ENCODE measurements around the gene CRIM1.

CRIM1 gene

DNA sequence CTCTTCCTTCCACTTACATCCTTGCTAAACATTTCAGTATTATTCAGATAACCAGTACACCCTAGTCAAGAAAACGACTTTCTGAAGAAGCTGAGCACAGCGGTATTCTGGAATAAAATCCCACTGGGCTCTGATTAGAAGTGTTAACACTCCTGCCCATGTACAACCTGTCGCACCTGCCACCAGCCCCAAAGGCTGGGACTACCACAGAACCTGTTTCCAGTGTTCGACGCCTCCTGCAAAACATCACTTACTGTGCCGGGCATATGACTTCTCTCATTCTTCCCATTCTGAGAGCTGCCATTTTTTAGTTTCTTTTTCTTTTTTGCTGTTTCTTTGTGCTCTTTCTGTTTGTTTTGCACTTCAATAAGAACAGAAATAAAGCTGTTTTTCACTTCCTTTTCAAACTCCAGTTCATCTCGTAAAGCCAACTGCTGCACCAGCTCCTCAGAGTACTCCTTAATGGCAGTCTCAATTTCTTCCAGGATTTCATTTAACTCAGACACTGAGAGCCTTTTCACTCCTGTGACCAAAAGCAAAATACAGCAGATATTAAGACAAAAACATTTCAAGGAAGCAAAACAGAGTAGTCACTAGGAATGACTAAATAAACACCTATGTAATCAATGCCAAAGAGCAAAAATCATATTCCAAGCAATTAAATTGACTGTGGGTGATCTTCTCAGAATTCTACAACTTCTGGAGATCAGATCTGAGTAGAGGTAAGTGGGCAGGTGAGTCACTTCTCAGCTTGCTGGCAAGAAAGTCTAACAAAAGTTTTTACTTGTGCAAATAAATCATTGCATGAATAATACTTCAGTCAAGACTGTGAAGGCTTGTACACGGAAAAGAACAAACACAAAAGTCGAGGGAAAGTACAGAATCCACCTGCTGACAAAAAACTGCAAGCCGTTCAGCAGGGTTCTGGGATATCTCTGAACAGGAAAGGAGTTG is 223.0 kb downstream of the CRIM1 start:
- DNase-seq (ENCODE audit: low read depth in 2 of 2), result no peak

DNA sequence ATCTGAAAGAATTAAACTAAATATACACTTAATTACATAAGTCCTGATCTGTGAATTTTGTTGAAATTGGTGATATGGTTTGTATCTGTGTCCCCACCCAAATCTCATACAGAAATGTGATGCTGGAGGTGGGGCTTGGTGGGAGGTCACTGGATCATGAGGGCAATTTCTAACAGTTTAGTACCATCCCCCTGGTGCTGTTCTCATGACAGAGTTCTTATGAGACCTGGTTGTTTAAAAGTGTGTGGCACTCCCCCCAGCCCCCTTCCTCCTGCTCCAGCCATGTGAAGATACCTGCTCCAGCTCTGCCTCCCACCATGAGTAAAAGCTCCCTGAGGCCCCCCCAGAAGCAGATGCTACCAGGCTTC is 223.7 kb downstream of the CRIM1 start:
- DNase-seq (ENCODE audit: low read depth in 2 of 2), result no peak

DNA sequence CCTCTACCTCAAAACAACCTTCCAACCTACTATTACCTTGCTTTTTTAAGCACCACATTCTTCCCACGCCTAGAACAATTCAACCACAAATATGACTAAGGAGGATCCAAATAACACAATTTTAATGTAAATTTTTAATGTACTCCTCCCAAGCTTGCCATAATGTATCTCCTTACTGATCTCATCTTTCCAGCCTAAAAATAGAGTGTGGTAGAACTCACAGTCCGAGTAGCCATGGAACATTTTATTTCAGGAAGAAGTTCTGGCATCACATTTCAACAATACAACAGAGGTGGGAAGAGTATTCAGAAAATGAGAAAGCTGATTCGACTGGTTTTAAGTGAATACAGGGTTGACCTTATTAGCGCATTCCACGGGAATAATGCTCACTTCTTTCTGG is 227.0 kb downstream of the CRIM1 start:
- no peak for DNase-seq (ENCODE audit: low read depth in 2 of 2)

GRCh38 chr2:36582951-36583350 is 227.4 kb downstream of the CRIM1 start:
- DNase-seq (ENCODE audit: low read depth in 2 of 2), result no peak

DNA sequence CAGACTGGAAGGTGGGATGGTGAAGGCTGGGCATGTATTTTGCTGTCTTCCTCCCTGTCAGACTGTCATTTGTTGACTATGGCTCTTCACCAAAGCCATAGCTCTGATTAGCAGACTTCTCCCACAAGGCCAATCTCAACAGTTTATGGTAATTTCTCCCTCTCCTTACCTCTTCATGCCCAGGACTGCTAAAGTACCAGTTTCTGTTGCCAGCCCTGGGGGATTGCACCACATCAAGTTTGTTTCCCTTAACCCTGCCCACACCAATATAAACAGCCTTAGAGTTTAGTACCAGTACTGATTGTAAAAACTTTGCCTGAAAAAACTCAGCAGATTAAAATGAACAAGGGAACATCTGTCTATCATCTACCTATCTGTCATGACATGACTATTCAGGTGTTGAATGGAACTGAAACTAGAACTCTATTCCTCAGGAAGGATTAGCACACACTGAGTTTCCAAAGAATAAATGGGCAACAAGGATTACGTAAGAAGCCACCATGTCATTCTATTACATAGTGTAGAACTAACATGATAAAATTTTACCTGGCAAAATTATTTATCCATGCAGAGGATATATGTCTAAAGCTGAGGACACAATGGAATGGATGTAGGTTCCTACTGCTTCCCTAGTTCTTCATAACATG is 228.7 kb downstream of the CRIM1 start:
- DNase-seq (ENCODE audit: low read depth in 2 of 2), result no peak

DNA sequence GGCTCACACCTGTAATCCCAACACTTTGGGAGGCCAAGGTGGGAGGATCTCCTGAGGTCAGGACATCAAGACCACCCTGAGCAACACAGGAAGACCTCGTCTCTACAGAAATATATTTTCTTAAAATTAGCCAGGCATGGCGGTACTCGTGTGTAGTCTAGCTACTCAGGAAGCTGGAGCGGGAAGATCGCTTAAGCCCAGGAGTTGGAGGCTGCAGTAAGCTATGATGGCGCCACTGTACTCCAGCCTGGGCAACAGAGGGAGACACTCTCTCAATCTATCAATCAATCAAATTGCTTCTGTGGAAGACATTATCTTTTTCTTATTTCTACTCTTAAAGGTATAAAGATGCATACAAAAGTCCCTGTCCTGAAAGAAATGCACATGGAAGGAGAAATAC is 231.1 kb downstream of the CRIM1 start:
- no peak for DNase-seq (ENCODE audit: low read depth in 2 of 2)

DNA sequence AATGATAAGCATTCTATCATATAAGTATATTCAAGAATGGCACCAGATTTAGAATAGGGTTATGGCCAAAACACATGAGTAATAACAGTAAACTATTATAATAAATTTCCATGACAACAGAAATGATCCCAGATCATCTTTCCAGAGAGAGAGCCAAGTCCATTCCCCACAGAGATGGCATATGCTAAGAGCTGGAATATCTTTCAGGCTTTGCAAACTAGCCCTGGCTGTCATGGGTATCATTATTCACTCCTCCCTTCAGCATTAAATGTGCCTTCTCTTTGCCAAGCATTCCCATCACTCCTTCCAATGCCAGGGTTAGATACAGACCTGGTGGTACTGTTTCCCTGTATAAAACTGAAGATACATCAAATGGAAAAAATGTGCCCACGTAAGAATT is 231.5 kb downstream of the CRIM1 start:
- DNase-seq (ENCODE audit: low read depth in 2 of 2), result no peak

DNA sequence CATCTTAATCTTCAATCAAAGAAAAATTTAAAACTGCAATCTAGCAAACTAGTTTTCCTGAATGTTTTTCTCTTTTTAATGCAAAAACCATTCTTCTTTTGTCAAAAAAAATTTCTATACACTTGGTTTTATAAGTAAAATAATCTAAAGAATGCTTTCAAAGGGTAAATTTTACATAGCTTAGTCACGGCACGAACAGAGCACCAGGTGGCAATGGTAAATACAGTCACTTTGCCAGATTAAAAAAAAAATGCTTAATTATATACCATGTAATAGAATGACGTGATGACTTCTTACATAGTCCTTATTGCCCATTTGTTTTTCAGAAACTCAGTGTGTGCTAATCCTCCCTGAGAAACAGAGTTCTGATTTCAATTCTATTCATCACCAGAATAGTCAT is 232.0 kb downstream of the CRIM1 start:
- DNase-seq (ENCODE audit: low read depth in 2 of 2), result no peak

DNA sequence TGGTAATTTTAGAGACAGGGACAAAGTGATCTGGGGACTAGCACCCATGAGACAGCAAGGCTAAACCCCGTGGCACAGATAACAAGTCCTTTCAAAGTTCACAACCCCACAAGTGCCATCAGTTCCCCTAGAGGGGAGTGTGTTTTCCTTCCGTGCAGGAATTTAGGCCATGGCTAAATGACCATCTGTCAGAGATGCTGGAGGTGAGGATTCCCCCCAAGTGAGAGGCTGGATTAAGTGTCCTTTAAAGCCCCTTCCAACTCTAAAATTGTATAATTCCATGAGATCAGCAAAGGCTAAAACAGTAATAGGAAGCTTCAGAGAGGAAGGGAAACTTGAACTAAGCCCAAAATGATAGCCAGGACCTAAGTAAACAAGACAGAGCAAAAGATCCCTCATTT is 233.7 kb downstream of the CRIM1 start:
- DNase-seq (ENCODE audit: low read depth in 2 of 2), result no peak

DNA sequence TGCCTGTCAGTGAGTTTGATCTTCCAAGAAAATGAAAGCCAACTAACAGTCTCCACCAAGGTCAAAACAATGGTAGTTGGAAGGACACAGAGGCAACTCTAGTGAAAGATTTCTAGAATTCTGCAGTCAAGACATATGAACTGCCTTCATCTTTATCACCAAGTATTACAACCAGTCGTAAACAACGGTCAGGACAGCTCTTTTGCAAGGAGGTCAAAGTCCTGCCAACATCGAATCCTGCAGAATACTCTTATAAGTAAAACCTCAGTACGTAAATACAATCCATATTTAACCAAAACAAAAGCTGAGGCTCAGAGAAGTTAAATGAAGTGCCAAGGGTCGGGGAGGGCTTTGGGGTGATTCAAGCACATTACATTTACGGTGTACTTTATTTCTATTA is 239.3 kb downstream of the CRIM1 start:
- DNase-seq (ENCODE audit: low read depth in 2 of 2), result no peak

DNA sequence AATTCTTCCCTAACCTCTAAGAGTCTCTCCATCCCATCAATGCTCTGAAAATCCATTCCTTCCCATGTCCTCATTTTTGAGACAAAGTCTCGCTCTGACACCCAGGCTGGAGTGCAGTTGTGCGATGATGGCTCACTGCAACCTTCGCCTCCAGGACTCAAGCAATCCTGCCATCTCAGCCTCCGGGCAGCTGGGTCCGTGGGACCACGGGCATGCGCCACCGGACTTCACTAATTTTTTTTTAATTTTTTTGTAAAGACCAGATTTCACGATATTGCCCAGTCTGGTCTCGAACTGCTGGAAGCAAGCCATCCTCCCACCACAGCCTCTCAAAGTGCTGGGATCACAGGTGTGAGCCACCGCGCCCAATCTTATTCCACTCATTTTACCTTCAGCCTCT is 240.8 kb downstream of the CRIM1 start:
- DNase-seq (ENCODE audit: low read depth in 2 of 2), result no peak

- no peak for DNase-seq (ENCODE audit: low read depth in 2 of 2)
Measured at GRCh38 chr2:36597003-36597531, 241.5 kb downstream of the CRIM1 start.

- peak; percentile 61 to 69 for DNase-seq (ENCODE audit: low read depth in 2 of 2)
Measured at GRCh38 chr2:36597532-36598377, 242.2 kb downstream of the CRIM1 start, which contains the start of gene FEZ2. TSS of gene FEZ2 (minus strand) at chr2:36598168. CDS start at chr2:36598142, 26 bp downstream.
